OCI-LY1 (cell line): ENCODE data around the gene STMP1.

ENCODE experiments used
- H2AFZ ChIP-seq: fragments of 200-600 bp; sonication (generic), shearing (Covaris generic); 2 replicates; pipeline ENCODE4 v1.6.0; 2014; ENCODE audit warnings: antibody characterized with exemption, mild to moderate bottlenecking, low read length
- H3F3A ChIP-seq: fragments of 200-600 bp; sonication (generic), shearing (Covaris generic); 2 replicates; pipeline ENCODE4 v1.6.0; 2014; ENCODE audit warnings: mild to moderate bottlenecking, antibody characterized with exemption, low read length, moderate library complexity; ENCODE audit not compliant: insufficient read depth
- H3K27ac ChIP-seq: fragments of 200-600 bp; sonication (generic); 2 replicates; pipeline ENCODE4 v1.5.1; 2014; ENCODE audit warnings: low read length, mixed run types, mild to moderate bottlenecking, low read depth; ENCODE audit not compliant: poor library complexity, severe bottlenecking
- H3K27me3 ChIP-seq: fragments of 200-600 bp; sonication (generic); 2 replicates; pipeline ENCODE4 v1.6.0; 2014; ENCODE audit warnings: antibody characterized with exemption, mild to moderate bottlenecking, low read length, moderate library complexity; ENCODE audit not compliant: insufficient read depth
- H3K36me3 ChIP-seq: fragments of 200-600 bp; sonication (generic); 2 replicates; pipeline ENCODE4 v1.6.1; 2014; ENCODE audit warnings: mild to moderate bottlenecking, antibody characterized with exemption, low read length, moderate library complexity, mixed read lengths; ENCODE audit not compliant: insufficient read depth
- H3K4me1 ChIP-seq: fragments of 200-600 bp; sonication (generic); 2 replicates; pipeline ENCODE4 v1.5.1; 2014; ENCODE audit warnings: mild to moderate bottlenecking, low read length, moderate library complexity; ENCODE audit not compliant: insufficient read depth, severe bottlenecking
- H3K4me2 ChIP-seq: fragments of 200-600 bp; sonication (generic), shearing (Covaris generic); 2 replicates; pipeline ENCODE4 v1.6.1; 2014; ENCODE audit warnings: low read length
- H3K4me3 ChIP-seq: fragments of 200-600 bp; sonication (generic); 2 replicates; pipeline ENCODE4 v1.5.1; 2014; ENCODE audit warnings: low read length, low read depth, mild to moderate bottlenecking, mixed read lengths; ENCODE audit not compliant: poor library complexity, severe bottlenecking
- H3K79me2 ChIP-seq: fragments of 200-600 bp; shearing (Covaris generic); 2 replicates; pipeline ENCODE4 v1.6.1; 2016; ENCODE audit warnings: mixed run types, low read length, mixed read lengths; ENCODE audit not compliant: insufficient read depth
- H3K9ac ChIP-seq: fragments of 200-600 bp; sonication (generic), shearing (Covaris generic); 2 replicates; pipeline ENCODE4 v1.6.1; 2014; ENCODE audit warnings: mild to moderate bottlenecking, low read length, mixed read lengths
- H3K9me2 ChIP-seq: fragments of 200-600 bp; sonication (generic), shearing (Covaris generic); 2 replicates; pipeline ENCODE4 v1.6.1; 2014; ENCODE audit warnings: low read depth, mild to moderate bottlenecking, low read length, mixed read lengths
- H3K9me3 ChIP-seq: fragments of 200-600 bp; shearing (Covaris generic); 2 replicates; pipeline ENCODE4 v1.6.1; 2014; ENCODE audit warnings: low read length, mixed read lengths
- H4K20me1 ChIP-seq: fragments of 200-600 bp; sonication (generic), shearing (Covaris generic); 2 replicates; pipeline ENCODE4 v1.6.0; 2016; ENCODE audit warnings: mild to moderate bottlenecking, low read length; ENCODE audit not compliant: insufficient read depth
- EZH2 ChIP-seq: fragments of 200-600 bp; sonication (generic), shearing (Covaris generic); IDR thresholded peaks from 2 replicates; pipeline ENCODE4 v1.8.0; 2017; ENCODE audit warnings: borderline replicate concordance, mixed run types, mild to moderate bottlenecking, antibody characterized with exemption, low read length, moderate library complexity, mixed read lengths
- TF ChIP-seq, protein P1 (sequence below): fragments of 200-600 bp; sonication (generic), shearing (Covaris generic); IDR thresholded peaks from 2 replicates; pipeline ENCODE4 v1.5.1; 2017; ENCODE audit warnings: mild to moderate bottlenecking, antibody characterized with exemption, low read length, moderate library complexity, mixed read lengths

Gene STMP1

DNA sequence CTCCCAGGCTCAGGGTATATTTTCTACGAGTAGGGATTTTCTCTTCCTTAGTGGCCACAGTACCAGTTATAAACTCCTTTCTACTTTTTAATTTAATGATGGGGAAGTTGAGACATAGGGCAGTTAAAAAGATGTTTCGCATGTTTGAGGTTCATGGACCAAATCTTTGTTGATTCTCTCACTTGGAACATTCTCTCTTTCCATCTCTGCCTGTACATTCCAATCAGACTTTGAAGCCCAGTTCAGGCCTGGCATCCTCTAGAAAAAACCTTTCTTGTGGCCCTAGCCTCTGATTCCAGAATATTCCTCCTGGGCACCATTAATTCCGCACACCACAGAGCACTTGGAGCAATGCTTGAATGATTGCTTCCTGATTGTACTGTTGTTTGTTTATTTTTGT, 47.2 kb downstream of the STMP1 start:
- no peak overlapping the region for H3K4me2 ChIP-seq
- H3K27me3 ChIP-seq: peaks cover 7% of the 10 kb centered on the region; the same call in 1 of the 2 replicates
- H4K20me1 ChIP-seq: no peaks in the 10 kb centered on the region
- H3K9me3 ChIP-seq: no peaks in the 10 kb centered on the region
- H3K4me1 ChIP-seq: no peaks in the 10 kb centered on the region
- no peaks in the 10 kb centered on the region for H3K79me2 ChIP-seq
- no peaks in the 10 kb centered on the region for H3F3A ChIP-seq
- H3K36me3 ChIP-seq: no peaks in the 10 kb centered on the region
- H2AFZ ChIP-seq: no peak overlapping the region
- H3K4me3 ChIP-seq: no peak overlapping the region
- no peak overlapping the region for H3K27ac ChIP-seq
- TF ChIP-seq, protein P1, sequence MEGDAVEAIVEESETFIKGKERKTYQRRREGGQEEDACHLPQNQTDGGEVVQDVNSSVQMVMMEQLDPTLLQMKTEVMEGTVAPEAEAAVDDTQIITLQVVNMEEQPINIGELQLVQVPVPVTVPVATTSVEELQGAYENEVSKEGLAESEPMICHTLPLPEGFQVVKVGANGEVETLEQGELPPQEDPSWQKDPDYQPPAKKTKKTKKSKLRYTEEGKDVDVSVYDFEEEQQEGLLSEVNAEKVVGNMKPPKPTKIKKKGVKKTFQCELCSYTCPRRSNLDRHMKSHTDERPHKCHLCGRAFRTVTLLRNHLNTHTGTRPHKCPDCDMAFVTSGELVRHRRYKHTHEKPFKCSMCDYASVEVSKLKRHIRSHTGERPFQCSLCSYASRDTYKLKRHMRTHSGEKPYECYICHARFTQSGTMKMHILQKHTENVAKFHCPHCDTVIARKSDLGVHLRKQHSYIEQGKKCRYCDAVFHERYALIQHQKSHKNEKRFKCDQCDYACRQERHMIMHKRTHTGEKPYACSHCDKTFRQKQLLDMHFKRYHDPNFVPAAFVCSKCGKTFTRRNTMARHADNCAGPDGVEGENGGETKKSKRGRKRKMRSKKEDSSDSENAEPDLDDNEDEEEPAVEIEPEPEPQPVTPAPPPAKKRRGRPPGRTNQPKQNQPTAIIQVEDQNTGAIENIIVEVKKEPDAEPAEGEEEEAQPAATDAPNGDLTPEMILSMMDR: no peak
- TF ChIP-seq EZH2: no peak
- no peaks in the 10 kb centered on the region for H3K9me2 ChIP-seq
- H3K9ac ChIP-seq: no peak overlapping the region

DNA sequence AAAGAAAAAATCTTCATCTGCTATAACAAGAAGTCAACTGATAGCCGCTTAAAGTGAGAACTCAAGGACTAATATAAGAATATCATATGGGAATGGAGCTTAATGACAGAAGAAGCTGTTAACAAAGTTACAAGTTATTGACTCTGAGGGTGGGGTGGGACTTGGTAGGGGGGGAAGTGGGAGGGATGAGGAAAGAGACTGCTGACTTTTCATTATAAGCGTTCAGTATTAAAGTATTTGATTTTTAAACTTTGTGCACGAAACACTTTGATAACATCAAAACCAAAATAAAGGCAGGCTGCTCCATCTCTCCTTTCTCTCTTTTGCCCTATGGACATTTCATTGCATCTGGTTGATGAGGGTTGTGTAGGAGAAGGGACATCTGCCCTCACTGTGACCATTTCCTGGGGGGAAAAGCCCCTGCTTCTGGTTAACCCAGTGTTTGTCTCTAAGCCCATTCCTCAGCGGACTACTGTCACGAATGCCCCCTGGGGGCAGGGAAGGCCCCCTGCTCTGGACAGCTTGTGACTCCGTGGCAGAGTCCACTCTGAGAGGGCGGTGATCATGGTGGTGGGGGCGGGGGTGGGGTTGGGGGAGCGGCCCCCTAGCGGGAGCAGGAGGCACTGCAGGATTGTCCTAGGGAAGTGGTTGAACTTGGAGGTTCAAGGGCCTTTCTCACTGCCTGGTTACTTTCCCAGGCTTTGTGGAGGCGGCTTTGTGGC, 48.3 kb downstream of the STMP1 start:
- Histone ChIP-seq H3K27ac (no peak overlapping the region), H3K9me2 (no peaks in the 10 kb centered on the region), H3K79me2 (no peaks in the 10 kb centered on the region), H3K36me3 (no peaks in the 10 kb centered on the region), H3K4me1 (no peaks in the 10 kb centered on the region), H3K9me3 (no peaks in the 10 kb centered on the region), H2AFZ (no peak overlapping the region), H3F3A (no peaks in the 10 kb centered on the region), H3K4me2 (no peak overlapping the region), H3K4me3 (no peak overlapping the region), H3K9ac (no peak overlapping the region), H3K27me3 (peaks cover 7% of the 10 kb centered on the region; the same call in 1 of the 2 replicates), H4K20me1 (no peaks in the 10 kb centered on the region)
- no peak for TF ChIP-seq EZH2
- TF ChIP-seq, protein P1: peak; percentile 60

DNA sequence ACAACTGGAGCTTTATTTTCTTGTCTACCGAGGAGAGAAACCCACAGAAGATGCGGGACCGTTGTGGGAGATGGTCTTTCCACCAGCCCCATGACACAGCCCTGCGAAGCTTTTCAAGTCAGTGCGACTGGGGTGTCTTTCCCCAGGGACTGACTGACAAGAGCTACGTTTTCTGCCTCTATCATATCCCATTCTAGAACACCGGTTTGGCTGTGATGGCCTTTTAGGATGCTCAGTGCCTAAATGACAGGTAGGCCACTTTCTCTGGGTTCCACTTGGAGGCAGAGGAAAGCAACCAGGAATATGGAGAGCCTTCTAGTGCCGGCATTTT, 48.8 kb downstream of the STMP1 start:
- Histone ChIP-seq H3K4me2 (no peak overlapping the region), H3K9ac (no peak overlapping the region), H2AFZ (no peak overlapping the region), H3K4me1 (no peaks in the 10 kb centered on the region), H3K79me2 (no peaks in the 10 kb centered on the region), H3K36me3 (no peaks in the 10 kb centered on the region), H3K27ac (no peak overlapping the region), H3K4me3 (no peak overlapping the region), H4K20me1 (no peaks in the 10 kb centered on the region), H3K9me2 (no peaks in the 10 kb centered on the region), H3F3A (no peaks in the 10 kb centered on the region), H3K9me3 (no peaks in the 10 kb centered on the region), H3K27me3 (peaks cover 7% of the 10 kb centered on the region; the same call in 1 of the 2 replicates)
- TF ChIP-seq, protein P1: no peak
- no peak for TF ChIP-seq EZH2
